Measurements from ENCODE around the gene C2CD4C. TPM values are rescaled to one million over a fixed set of nuclear protein-coding genes. Genes with fewer than 3 reads are reported as not detected.

C2CD4C gene
- total and polyA plus RNA-seq, 10 of the 15 experiments (the other 5 are each of a cell fraction or from before 2014, with no cell fraction given): not detected

DNA sequence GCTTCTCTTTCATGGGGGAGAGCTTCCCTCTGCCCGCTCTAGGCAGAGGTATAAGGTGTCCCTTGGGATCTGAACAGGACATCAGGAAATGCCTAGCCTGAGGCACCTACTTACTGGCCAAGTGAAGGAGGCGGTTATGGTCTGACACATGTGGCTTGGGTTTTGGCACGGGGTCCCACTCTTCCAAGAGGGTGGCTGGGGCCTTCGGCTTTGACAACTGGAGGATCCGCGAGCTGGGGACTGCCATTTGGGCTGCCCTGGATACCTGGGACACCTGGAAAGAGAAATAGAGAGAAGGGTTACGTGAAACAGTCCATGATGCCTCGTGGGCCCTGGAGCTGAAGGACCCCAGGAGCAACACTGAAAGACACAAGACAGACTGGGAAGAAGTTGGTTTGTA lies 42.0 kb downstream of the C2CD4C start (continued):
- TF ChIP-seq FOXM1 (IDR thresholded peaks at IDR 0.05; ENCODE audit: low read depth, low read length) (no peak), YY1 (IDR thresholded peaks at IDR 0.05; ENCODE audit: low read depth, low read length) (no peak), TARDBP (IDR thresholded peaks at IDR 0.05; ENCODE audit: borderline replicate concordance) (no peak), RCOR1 (conservative IDR thresholded peaks at IDR 0.05; ENCODE audit: low read depth, low read length) (no peak), RAD21 (IDR thresholded peaks at IDR 0.05; ENCODE audit: insufficient read depth, low read depth, low read length) (no peak), ZNF217 (IDR thresholded peaks at IDR 0.05) (no peak)
- TF ChIP-seq, protein P1, sequence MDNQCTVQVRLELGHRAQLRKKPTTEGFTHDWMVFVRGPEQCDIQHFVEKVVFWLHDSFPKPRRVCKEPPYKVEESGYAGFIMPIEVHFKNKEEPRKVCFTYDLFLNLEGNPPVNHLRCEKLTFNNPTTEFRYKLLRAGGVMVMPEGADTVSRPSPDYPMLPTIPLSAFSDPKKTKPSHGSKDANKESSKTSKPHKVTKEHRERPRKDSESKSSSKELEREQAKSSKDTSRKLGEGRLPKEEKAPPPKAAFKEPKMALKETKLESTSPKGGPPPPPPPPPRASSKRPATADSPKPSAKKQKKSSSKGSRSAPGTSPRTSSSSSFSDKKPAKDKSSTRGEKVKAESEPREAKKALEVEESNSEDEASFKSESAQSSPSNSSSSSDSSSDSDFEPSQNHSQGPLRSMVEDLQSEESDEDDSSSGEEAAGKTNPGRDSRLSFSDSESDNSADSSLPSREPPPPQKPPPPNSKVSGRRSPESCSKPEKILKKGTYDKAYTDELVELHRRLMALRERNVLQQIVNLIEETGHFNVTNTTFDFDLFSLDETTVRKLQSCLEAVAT (IDR thresholded peaks at IDR 0.05): no peak

DNA sequence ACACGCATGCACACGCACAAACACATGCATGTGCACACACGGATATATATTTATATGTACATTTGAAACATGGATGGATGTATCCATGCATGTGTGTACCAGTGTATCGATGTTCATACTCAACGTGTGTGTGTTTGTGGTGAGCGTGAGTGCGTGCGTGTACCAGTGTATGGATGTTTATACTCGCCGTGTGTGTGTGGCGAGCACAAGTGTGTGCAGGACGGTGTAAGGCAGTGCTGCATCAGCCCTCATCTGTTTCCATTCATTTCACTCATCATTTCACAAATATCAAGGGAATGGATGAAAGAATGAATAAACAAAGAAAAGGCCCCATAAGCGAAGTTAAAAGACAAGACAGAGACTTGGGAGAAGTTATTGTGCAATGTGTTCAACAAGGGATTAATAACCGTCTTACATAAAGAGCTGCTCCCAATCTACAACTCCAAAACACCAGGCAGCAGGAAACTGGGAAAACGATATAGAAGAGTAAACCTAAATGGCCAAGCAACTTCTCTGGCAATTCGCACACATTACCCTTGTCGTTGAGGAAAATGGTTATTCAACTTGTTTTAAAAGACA lies 42.7 kb downstream of the C2CD4C start:
- TF ChIP-seq MEF2A (IDR thresholded peaks at IDR 0.05; ENCODE audit: insufficient read depth, low read depth, low read length) (no peak), POLR2A (IDR thresholded peaks at IDR 0.05; ENCODE audit: low read depth, low read length) (no peak), EGR1 (IDR thresholded peaks at IDR 0.05; ENCODE audit: borderline replicate concordance in 1 of 2, low read depth in 2 of 2, low read length in 2 of 2) (no peak), SIX5 (IDR thresholded peaks at IDR 0.05; ENCODE audit: low read depth, low read length, severe bottlenecking) (no peak)
- TF ChIP-seq, protein P2, sequence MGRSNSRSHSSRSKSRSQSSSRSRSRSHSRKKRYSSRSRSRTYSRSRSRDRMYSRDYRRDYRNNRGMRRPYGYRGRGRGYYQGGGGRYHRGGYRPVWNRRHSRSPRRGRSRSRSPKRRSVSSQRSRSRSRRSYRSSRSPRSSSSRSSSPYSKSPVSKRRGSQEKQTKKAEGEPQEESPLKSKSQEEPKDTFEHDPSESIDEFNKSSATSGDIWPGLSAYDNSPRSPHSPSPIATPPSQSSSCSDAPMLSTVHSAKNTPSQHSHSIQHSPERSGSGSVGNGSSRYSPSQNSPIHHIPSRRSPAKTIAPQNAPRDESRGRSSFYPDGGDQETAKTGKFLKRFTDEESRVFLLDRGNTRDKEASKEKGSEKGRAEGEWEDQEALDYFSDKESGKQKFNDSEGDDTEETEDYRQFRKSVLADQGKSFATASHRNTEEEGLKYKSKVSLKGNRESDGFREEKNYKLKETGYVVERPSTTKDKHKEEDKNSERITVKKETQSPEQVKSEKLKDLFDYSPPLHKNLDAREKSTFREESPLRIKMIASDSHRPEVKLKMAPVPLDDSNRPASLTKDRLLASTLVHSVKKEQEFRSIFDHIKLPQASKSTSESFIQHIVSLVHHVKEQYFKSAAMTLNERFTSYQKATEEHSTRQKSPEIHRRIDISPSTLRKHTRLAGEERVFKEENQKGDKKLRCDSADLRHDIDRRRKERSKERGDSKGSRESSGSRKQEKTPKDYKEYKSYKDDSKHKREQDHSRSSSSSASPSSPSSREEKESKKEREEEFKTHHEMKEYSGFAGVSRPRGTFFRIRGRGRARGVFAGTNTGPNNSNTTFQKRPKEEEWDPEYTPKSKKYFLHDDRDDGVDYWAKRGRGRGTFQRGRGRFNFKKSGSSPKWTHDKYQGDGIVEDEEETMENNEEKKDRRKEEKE (IDR thresholded peaks at IDR 0.05): no peak
- in situ Hi-C loops (cut with MboI): no loop called here
- DNase-seq (ENCODE audit: low read depth, low spot score) (no peak), ATAC-seq (no peak), FAIRE-seq (no peak)
- ChIA-PET RAD21 (ENCODE audit: unreplicated experiment) (no interaction called here), CTCF (no interaction called here), SMC1A (ENCODE audit: uncharacterized antibody, unreplicated experiment) (no interaction called here), POLR2A (no interaction called here)
- Histone ChIP-seq H3K4me3 (no peak overlapping the region), H3K4me1 (ENCODE audit: control insufficient read depth, insufficient read depth, low read length) (no peaks in the 10 kb centered on the region), H3K36me3 (ENCODE audit: control insufficient read depth in 2 of 2, insufficient read depth in 2 of 2, low read length in 1 of 2) (no peaks in the 10 kb centered on the region), H3K79me2 (ENCODE audit: control insufficient read depth, insufficient read depth, low read length) (no peaks in the 10 kb centered on the region), H4K20me1 (ENCODE audit: control insufficient read depth, insufficient read depth) (no peaks in the 10 kb centered on the region), H3K27ac (ENCODE audit: control insufficient read depth, insufficient read depth) (no peak overlapping the region), H2AFZ (ENCODE audit: control insufficient read depth, low read depth, low read length) (no peak overlapping the region), H3K4me2 (ENCODE audit: control insufficient read depth, insufficient read depth) (no peak overlapping the region), H3K9me3 (replicated peaks; ENCODE audit: control insufficient read depth, insufficient read depth, low read length) (no peaks in the 10 kb centered on the region), H3K9ac (ENCODE audit: control insufficient read depth, insufficient read depth, low read length) (no peak overlapping the region), H3K27me3 (replicated peaks in 1 of 2; ENCODE audit: control insufficient read depth in 2 of 2, insufficient read depth in 2 of 2, low read length in 1 of 2) (no peaks in the 10 kb centered on the region)
- intact Hi-C loops (cut with micrococcal nuclease; ENCODE audit: unreplicated experiment): no loop called here
- 61% methylated on average over 17 of the region's 17 CpGs for WGBS (ENCODE audit: insufficient coverage, insufficient replicate concordance, low lambda C conversion rate, missing lambda C conversion rate)
- BruUV-seq (replicated peaks): no TSS peak
